ENCODE measurements around the gene ANG.
"Not testable (repeated sequence)": the region's sequence is repeated elsewhere in the genome, so short reads cannot be mapped to it uniquely, and the experiment has no call there.

Gene ANG

DNA sequence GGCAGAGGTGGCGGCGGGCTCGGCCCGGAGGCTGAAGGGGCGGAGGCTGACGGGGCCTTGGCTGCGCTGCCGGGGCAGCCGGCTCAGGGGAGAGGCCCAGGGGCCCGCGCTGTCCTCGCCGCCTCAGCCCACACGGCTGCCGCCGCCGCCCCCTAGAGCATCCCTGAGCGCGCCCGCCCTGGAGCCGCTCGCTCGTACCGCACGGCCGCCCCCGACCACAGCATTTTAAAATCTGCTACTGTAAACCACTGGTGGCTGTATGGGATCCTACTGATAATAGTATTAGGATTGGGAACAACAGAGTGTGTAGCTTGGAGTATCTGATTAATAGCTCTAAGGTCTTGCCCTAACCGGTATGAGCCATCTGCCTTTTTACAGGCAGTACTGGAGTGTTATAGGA lies 34.9 kb downstream of the ANG start:
- TF ChIP-seq, protein P1, sequence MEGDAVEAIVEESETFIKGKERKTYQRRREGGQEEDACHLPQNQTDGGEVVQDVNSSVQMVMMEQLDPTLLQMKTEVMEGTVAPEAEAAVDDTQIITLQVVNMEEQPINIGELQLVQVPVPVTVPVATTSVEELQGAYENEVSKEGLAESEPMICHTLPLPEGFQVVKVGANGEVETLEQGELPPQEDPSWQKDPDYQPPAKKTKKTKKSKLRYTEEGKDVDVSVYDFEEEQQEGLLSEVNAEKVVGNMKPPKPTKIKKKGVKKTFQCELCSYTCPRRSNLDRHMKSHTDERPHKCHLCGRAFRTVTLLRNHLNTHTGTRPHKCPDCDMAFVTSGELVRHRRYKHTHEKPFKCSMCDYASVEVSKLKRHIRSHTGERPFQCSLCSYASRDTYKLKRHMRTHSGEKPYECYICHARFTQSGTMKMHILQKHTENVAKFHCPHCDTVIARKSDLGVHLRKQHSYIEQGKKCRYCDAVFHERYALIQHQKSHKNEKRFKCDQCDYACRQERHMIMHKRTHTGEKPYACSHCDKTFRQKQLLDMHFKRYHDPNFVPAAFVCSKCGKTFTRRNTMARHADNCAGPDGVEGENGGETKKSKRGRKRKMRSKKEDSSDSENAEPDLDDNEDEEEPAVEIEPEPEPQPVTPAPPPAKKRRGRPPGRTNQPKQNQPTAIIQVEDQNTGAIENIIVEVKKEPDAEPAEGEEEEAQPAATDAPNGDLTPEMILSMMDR (IDR thresholded peaks at IDR 0.05; ENCODE audit: extremely low read depth, missing control alignments) = no peak
- no peak for DNase-seq (ENCODE audit: low spot score)

DNA sequence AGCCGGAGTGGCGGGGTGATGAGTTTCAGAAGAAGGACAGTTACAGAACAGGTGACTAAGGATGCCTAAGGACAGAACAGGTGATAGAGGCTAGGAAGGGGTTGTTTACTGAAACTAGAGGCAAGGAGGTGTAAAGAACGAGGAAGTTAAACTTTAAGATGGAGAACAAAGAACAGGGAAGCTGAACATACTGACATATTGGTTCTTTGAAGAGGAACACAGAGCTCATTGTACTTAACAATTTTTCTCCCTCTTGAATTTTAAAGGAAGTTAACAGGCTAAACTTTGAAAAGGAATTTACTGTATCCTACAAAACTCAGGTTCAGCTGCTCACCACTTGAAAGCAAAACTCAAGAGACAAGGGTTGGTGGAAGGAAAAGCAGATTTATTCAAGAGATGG lies 37.6 kb downstream of the ANG start:
- DNase-seq (ENCODE audit: low spot score) = not testable (repeated sequence)

DNA sequence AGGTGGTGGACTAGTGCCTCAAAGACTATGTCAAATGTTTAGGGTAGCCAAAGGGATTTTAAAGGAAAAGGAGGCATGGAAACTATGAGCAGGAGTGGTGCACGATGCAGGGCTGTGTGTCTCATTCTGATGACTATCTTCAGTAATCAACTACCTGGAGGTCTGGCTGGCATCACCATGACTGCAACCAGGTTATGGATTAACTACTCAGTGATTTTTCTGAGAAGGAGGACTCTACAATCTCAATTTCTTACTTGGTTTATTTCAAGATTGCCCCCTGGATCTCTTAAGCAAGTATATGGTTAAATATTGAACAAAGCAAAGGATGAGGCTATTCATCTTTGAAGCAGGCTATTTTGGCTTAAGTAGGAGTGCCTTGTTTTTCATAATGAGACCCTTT lies 38.0 kb downstream of the ANG start:
- TF ChIP-seq, protein P1 (IDR thresholded peaks at IDR 0.05; ENCODE audit: extremely low read depth, missing control alignments) = no peak
- no peak for DNase-seq (ENCODE audit: low spot score)

DNA sequence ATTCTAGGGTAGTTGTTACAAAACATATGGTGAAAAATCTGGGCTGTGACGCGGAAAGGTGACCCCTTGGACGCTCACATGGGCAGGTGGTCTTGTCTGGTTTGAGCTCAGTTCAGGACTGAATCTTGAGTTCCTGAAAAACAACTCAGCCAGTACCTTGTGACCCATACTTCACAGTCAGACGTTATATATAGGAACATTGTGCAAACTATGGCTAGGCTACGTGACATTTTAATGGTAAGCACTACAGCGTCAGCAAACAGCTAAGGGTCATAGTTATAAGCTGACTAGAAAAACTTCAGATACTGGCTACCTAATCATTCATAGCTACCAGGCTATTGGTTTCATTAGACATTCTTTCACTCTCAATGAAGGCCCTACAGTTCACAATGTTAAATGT lies 42.3 kb downstream of the ANG start:
- TF ChIP-seq, protein P1 (IDR thresholded peaks at IDR 0.05; ENCODE audit: extremely low read depth, missing control alignments) = no peak
- no peak for DNase-seq (ENCODE audit: low spot score)

DNA sequence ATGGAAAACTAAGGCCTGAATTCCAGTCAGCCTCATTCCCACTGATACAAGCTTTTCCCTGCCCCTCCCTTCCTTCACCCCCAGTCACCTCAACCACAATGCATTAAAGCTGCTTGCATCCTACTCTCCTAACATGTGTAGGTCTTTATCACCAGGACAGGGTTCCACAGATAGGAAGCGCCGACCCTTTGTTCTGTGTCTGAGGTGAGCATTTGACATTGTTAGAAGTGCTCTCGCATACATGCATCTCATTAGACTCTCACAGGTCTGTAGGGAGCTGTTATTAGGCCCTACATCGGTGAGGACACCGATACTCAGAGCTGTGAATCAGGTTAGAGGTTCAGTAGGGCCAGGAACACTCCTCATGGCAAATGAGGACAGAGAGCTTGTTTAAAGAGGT lies 43.9 kb downstream of the ANG start:
- TF ChIP-seq, protein P1 (IDR thresholded peaks at IDR 0.05; ENCODE audit: extremely low read depth, missing control alignments) = no peak
- DNase-seq (ENCODE audit: low spot score) = no peak

DNA sequence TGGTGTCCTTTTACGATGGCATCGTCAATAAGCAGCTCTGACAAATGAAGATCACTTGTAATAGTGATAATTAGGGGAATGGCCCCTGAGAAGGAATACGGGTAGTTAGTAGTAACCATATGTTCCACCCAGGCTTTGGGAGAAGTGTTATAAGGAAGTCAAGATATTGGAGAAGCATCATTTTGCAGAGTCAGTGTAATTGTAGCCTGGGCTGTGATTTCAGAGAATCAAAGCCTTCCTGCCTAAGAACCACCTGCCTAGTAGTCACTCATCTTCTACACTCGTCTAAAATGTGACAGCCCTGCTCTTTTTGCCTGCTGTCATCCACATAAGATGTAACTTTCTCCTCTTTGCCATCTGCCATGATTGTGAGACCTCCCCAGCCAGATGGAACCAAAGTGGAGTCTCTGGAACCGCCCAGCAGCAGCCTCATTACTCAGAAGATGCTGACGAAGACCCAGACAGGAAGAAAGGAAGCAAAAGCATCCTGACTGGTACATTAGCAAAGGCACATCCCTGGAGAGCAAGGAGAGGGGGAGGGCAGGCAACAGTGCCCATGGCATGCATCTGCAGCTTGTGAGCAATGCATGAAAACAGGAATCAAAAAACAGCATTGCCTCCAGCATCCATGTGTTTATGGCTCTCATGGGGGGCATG lies 44.5 kb downstream of the ANG start:
- DNase-seq (ENCODE audit: low spot score) = no peak
- TF ChIP-seq, protein P1 (IDR thresholded peaks at IDR 0.05; ENCODE audit: extremely low read depth, missing control alignments) = no peak

DNA sequence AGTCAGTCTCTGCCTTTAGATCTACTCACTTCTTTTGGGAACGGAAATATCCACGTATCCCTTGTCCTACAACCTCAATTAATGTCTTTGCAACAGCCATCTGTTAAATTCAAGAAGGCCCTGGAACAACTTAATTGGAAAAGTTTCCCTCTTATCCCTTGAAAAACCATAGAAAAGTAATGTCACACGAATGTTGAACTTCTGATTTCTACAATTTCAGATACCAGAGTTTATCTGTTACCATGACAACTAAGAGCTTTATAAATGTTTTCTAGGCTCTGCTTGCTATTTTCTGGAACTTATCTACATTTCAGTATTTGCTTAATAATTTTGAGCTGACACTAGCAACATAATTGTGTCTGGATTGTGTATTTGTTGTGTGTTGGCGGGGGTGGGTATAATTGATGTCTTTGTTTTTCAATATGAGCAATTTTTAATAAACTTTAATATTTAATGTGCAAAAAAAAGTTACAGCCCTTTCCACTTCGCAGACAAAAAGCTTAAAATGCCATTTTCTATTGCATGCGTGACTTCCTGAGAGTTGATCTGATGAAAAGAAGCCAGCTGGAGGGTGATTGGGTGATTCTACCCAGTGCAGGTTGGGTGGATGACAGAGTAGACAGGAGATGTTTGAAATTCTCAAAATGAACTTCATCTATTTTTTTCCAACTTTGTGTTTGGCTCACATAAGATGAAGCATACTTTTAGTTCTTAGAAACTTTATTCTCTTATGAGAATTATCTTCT lies 45.3 kb downstream of the ANG start:
- DNase-seq (ENCODE audit: low spot score) = no peak

More for the DNA sequence above, 45.3 kb downstream of the ANG start:
- TF ChIP-seq, protein P1 (IDR thresholded peaks at IDR 0.05; ENCODE audit: extremely low read depth, missing control alignments) = no peak

All from GM20000 (cell line).